Stimulated activated CD8-positive, alpha-beta memory T cell treated with anti-CD3 and anti-CD28 coated beads, Interleukin-4, amount 100 ng/mL, for 4 hours (primary cell): Measurements from ENCODE around the gene MAP2K7.
"Not testable (repeated sequence)": the region's sequence is repeated elsewhere in the genome, so short reads cannot be mapped to it uniquely, and the experiment has no call there.

Experiments
- DNase-seq, 2 donors: peaks; one replicate each; pipeline ENCODE4 v3.0.0-alpha.2; 2020; ENCODE audit warnings: low read depth in 2 of 2, low spot score in 1 of 2

Gene MAP2K7

DNA sequence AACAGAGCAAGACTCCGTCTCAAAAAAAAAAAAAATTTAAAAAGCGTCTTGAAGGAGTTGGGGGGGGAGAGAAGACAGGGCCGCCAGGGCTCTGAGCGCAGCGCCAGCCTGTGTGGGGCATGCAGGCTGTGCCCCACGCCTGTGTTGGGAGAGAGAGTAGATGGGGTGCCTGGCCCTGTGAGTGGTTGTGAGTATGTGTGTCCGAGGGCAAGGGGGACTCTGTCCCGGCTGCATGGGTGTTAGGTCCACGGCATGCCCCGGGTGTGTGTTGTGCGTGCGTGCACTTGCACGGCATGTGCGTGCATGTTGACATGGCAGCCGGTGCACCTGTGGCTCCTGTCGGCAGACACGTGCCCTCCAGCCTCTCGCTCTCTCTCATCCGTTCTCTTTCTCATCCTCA is 3.4 kb downstream of the MAP2K7 start:
- DNase-seq, result no peak

DNA sequence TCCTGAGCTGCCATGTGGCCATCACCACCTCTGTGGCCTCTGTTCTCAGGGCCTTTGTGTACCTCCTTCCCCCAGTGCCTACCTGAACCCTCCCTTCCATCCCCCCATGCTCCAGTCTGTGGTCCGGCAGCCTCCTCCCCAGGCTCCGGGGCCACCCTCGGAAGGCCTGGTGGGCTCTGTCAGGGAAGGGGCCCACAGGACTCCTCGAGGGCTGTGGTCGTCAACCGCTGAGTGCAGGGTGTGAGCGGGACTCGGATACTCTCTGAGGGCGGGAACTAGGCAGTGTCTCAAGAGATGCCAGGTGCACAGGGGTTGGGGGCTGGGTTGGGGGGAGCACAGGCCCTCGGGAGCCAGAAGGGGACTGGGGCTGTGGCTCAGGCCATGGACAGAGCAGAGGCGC is 3.9 kb downstream of the MAP2K7 start:
- DNase-seq, result no peak

DNA sequence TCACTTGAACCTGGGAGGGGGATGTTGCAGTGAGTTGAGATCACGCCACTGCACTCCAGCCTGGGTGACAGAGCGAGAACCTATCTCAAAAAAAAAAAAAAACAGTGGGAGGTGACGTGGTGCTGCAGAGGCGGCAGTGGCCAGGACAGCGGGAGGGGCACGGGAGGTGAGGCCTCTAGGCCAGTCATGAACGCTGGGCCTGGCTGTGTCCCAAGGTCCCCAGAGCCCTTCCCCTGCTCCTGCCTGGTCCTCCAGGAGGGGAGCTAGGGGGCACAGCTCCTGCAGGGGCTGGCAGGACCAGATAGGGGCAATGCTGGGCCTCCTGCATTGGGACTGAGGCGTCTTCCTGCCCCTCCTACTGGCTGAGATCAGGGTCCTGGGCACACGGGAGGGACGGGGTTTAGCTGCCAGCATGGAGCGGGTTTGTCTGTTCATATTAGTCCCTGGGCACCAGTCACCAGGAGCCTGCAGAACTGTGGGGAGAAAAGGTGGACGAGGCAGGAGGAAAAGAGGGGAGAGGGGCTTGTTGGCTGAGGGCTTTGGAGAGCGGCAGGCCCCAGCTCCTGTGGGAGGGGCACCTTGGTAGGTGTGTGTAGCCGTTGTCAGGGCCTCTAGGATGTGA is 4.5 kb downstream of the MAP2K7 start:
- no peak for DNase-seq

DNA sequence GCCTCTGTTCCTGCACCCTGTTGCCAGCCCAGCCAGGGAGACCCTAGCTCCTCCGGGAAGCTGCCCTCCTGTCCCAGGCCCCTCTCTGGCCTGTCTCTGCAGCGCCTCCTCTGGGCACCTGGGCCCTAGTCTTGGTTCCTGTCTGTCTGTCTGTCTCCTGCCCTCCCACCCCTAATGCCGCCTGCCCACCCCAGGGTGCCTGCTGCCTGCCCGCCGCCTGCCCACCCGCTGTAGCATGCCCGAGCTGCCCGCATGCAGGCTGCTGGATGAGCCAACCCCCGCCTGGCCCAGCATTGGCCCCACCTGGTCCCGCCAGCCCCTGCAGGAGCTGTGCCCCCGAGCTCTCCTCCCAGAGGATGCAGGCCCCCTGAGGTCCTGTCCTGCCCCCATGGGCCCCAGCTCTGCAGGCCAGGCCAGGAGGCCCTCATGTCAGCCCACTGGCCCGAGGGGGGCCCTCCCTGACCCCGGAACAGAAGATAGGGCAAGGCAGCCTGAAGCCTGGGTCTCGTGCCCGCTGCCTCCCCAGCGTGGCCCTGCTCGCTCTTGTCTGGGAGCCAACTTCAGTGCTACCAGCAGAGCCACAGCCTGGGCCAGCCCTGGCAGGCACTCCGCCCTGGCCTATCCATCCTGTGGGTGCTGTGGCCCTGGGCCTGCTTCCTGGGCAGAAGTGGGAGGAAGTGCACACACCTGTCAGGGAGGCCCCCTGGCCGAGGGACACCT is 5.2 kb downstream of the MAP2K7 start:
- DNase-seq, result no peak

DNA sequence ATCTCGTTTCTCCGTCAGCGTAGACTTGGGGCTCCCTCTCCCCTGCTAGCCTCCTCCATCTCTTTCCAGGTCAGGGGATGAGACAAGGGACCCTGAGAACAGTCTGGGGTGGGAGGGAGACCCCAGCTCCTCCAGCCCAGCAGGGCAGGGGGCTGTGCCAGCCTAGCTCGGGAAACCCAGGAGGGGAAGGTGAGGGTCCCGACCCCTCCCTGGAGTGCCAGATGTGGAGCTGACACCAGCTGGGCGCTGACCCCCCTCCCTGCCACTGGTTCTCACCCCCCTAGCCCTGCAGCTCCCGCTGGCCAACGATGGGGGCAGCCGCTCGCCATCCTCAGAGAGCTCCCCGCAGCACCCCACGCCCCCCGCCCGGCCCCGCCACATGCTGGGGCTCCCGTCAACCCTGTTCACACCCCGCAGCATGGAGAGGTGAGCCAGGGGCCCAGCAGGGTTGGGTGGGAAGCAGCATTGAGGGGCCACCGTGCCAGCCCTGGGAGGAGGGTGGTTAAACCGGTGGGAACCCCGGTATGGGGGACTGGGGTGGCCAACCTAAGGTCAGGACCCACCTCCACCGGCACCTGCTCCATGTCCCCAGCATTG is 5.9 kb downstream of the MAP2K7 start:
- DNase-seq, result no peak

DNA sequence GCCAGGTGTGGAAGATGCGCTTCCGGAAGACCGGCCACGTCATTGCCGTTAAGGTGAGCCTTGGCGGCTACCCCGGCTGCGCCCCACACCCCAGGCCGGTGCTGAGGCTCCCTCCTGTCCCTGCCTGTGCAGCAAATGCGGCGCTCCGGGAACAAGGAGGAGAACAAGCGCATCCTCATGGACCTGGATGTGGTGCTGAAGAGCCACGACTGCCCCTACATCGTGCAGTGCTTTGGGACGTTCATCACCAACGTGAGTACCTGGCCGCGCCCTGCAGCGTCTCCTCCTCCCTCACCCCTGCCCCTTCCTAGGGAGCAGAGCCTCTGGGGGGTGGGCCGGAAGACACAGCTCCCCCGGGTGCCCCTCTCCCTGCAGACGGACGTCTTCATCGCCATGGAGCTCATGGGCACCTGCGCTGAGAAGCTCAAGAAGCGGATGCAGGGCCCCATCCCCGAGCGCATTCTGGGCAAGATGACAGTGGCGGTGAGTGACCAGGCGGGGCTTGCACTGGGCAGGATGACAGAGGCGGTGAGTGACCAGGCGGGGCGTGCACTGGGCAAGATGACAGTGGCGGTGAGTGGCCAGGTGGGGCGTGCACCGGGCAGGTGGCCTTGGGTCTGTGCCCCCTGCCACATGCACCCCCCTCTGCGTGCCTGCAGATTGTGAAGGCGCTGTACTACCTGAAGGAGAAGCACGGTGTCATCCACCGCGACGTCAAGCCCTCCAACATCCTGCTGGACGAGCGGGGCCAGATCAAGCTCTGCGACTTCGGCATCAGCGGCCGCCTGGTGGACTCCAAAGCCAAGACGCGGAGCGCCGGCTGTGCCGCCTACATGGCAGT is 6.9 kb downstream of the MAP2K7 start:
- DNase-seq, result no peak

DNA sequence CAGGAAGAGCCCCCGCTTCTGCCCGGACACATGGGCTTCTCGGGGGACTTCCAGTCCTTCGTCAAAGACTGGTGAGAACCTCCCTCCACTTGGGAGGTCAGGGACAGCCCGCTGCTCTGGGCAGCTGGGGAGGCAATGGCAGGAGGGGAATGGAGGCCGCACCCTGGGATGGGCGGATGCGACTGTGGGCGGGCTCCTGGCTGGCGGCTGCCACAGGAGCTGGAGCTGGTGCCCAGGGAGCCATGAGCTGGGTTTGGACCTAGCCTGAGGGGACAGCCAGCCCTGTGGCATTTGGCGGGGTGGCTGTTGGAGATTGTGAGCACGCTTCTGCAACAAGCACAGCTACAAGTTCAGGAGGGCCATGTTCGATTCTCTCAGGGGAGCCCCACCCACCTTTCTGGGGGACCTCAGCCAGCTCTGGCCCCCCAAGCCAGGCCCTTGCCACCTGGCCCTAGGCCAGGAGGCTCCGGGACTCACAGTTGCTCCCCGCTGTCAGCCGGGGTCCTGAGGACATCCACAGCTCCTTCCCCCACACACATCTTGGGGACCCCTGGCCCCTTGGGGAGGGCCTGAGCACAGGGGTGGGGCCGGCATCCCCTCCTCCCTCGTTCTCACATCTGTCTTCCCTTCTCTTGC is 7.9 kb downstream of the MAP2K7 start:
- DNase-seq, result no peak

DNA sequence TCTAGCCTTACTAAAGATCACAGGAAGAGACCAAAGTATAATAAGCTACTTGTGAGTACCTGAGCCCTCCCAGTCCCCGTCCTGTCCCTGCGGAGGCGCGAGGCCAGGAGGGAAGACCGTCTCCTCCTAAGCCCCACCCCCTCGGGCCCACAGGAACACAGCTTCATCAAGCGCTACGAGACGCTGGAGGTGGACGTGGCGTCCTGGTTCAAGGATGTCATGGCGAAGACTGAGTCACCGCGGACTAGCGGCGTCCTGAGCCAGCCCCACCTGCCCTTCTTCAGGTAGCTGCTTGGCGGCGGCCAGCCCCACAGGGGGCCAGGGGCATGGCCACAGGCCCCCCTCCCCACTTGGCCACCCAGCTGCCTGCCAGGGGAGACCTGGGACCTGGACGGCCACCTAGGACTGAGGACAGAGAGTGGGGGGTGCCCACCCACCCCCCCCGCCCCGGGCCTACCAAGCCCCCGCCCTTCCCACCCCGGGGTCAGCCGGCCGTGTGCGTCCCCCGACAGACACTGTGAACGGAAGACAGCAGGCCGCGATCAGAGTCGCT is 8.5 kb downstream of the MAP2K7 start:
- no peak for DNase-seq

DNA sequence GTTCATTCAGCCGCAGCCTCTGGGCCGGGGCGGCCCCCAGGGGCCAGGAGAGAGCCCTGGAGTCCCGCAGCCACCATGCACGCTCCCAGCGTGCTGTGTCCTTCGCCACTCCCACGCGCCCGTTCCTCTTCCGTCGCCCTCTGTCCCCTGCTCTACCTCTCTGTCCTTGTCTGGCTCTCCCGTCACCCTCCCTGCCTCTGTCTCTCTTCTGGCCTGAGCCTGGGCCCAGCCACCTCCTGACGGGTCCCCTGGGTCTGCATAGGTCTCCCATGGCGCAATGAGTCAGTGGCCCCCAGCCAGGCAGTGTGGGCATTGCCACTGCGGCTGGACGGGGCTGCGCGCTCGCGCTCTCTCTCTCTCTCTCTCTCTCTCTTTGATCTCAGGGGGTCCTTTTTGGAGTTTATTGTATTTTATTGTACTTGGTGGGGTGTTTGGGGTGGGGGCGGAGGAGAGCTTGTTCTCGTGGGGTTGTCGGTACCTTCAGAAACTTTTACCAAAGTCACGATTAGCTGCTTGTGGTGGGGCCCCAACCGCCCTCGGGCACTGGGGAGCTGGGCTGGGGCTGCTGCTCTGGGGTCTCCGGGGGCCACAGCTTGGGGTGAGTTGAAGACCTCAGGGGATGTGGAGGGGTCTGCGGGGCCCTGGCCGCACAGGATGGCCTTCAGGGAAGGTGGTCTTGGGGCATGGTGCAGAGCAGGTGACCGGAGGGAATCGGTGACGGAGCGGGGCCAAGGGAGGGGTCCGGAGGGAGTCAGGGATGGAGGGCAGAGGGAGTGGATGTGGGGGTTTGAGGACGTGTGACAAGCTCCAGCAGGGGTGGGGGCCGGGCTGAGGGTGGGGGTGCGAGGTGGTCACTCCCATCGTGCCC is 9.3 kb downstream of the MAP2K7 start:
- no peak for DNase-seq

DNA sequence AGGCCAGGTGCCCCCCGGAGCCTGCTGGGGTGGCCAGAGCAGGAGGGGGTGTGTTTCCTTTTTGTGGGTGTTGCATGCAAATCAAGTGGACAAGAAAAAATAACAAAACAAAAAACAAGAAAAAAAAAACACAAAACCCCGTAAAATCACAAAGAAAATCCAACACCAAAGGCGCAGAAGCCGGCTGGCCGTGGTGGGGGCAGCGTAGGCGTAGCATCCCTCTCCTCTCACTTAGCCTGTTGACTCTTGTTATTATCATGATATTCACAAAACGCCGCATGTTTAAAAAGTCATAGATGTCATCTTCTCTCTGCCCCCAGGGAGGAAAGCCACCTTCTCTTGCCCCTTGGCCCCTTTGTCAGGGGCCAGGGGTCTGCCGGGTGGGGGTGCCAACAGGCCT is 10.0 kb downstream of the MAP2K7 start:
- DNase-seq, result no peak

DNA sequence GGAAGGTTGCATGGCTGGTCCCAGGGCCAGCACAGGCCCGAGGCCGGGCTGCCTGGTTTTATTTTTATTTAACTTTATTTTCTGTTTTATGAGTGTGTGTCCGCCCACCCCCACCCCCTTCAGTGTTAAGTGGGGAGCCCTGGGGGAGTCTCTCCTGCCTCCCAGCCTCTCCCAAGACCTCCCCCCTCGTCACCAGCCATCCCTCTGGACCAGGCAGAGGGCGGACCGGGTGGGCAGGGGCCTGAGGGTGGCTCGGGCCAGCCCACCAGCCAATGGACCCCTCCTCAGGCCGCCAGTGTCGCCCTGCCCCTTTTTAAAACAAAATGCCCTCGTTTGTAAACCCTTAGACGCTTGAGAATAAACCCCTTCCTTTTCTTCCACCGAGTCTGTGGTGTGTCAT is 10.4 kb downstream of the MAP2K7 start:
- DNase-seq, result no peak

DNA sequence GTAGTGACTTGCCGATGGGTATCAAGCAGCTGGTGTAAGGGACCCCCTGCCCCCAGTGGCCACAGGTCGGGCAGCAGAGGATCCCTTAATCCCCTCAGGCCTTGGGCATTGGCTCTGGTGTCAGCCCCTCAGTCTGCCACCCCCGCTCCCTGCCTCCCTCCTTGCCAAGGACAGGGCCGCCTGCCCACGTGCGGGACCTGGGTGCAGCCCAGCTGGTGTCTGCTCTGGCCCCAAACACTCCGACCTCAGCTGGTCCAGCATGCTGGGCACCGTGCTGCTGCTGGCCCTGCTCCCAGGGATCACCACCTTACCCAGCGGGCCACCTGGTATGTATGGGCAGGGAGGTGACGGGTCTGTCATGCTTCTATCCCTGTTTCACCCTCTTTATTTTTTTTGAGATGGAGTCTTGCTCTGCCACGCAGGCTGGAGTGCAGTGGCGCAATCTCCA is 10.9 kb downstream of the MAP2K7 start, which contains the start of gene TGFBR3L:
TGFBR3L (plus strand) TSS at position 233 of the 448 bp plus-strand sequence.
- DNase-seq, result no peak

DNA sequence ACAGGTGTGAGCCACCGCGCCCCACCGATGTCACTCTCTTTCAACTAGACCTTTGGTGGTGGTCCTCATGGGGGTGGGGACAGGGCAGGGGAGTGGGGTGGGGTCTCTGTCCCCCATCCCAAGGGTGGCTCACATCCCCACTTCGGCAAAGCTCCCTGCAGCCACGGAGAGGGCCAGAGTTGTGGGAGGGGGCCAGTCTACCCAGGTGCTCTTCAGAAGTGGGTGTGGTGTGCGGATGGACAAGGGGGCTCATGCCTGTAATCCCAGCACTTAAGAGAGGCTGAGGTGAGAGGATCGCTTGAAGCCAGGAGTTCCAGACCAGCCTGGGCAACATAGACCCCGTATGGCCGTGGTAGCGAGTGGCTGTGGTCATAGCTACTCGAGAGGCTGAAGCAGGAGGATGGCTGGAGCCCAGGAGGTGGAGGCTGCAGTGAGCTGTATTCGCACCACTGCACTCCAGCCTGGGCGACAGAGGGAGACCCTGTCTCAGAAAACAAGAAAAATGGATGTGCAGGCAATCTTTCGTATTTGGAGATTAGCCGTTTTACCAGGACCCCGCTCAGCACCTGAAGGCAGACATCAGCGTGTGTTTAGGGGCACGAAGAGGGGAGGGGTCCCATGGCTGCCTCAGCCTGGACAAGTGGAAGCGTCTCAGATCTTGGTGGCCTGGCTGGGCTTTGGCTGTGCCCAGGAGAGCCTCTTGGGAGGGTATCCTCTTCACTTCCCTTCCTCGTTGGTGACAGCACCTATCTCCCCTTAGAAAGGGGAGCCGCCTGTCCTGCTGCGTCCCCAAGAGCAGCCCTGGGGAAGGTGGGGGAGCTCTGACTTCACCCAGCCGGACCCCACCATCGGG is 11.8 kb downstream of the MAP2K7 start:
- DNase-seq, result no peak

DNA sequence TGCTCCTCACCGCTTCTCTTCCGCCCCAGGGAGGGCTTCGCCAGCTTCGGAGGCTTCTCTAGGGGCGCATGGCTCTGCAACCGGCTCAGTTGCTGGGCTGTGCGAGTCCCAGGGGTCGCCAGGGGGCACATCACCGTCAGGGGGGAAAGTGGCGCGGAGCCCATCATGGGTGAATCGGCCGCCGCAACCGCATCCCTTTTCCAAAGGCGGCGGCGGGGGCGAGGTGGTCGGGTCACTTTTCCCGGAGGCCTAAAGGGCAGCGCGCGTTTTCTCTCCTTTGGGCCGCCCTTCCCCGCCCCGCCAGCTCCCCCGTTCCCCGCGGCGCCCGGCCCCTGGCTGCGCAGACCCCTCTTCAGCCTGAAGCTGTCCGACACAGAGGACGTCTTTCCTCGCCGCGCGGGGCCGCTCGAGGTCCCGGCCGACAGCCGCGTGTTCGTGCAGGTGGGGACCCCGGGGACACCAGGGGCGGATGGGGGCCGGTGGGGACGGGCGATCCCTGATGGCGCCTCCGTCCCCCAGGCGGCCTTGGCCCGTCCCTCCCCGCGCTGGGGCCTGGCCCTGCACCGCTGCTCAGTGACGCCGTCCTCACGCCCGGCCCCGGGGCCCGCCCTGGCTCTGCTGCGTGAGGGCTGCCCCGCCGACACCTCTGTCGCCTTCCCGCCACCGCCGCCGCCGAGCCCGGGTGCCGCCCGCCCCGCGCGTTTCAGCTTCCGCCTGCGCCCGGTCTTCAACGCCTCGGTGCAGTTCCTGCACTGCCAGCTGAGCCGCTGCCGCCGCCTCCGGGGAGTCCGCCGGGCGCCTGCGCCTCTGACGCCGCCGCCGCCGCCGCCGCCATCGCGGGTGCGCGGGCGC is 12.7 kb downstream of the MAP2K7 start:
- no peak for DNase-seq

DNA sequence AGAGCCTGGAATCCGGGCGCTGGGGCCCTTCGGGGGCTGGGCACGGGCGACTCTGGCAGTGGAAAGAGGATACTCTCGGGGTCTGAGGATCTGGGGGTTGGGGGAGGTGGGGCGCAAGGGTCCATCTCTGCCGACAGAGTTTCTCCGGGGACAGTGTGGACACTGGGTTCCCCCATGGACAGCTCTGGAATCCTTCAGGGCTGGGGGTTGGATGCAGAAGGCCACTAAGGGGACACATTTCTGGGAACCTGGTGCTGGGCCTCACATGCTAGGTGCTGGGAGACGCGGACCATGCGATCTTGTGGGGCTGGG is 13.2 kb downstream of the MAP2K7 start:
- DNase-seq, result no peak

DNA sequence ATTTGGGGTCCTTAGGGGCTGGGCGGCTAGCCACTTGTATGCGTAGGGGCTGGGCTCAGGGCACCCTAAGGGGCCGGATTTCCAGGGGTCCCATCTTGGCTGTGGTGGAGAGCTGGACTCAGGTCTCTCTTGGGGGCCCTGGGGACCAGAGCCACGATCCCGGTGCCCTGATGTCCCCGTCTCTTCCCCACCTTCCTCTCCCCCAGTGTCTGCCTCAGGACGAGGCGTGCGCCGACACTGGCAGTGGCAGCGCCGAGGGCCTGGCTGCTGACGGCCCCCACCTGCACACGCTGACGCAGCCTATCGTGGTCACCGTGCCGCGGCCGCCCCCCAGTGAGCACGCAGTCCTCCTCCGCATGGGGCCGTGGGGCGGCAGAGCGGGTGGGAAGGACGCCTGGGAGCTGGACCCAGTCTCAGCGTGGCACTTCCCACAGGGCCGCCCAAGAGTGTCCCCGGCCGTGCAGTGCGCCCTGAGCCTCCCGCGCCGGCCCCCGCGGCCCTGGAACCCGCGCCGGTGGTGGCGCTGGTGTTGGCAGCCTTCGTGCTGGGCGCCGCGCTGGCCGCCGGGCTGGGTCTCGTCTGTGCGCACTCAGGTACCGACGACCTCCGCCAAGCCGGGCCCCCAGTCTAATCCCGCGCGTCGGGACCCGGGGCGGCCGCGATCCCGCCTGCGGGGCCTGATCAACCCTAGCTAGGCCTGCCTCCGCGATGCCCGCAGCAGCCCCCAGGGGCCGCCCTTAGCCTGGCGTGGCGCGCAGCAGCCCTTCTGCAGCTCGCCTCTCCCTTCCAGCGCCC is 13.8 kb downstream of the MAP2K7 start:
- DNase-seq, result peak in 1 of 2 donors; percentile 24

DNA sequence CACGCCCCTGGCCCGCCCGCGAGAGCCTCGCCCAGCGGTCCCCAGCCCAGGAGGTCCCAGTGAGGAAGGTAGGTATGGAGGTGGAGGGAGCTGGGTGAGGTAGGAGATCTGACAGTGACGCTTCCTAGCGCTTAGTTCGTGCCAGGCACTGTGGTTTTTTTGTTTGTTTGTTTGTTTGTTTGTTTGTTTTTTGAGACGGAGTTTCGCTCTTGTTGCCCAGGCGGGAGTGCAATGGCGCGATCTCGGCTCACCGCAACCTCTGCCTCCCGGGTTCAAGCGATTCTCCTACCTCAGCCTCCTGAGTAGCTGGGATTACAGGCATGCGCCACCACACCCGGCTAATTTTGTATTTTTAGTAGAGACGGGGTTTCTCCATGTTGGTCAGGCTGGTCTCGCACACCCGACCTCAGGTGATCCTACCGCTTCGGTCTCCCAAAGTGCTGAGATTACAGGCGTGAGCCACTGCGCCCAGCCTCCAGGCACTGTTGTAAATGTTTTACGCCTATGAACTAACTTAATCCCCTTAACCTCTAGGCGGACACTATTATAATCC is 14.5 kb downstream of the MAP2K7 start:
- DNase-seq, result not testable (repeated sequence)
